ENCODE measurements around the gene DDX18. TPM values are rescaled to one million over a fixed set of nuclear protein-coding genes. Genes with fewer than 3 reads are reported as not detected.
"Not testable (repeated sequence)": the region's sequence is repeated elsewhere in the genome, so short reads cannot be mapped to it uniquely, and the experiment has no call there.

Gene DDX18
- 90.0 TPM for polyA plus RNA-seq (ENCODE audit: insufficient read length)
- long read RNA-seq, donor 1, transcript DDX18-201 (14 exons, 3,796 nt): major isoform, 6 of 57 reads
- long read RNA-seq, donor 1, partial matches to known transcripts: 51 of 57 reads
- long read RNA-seq, donor 1, other reads (novel, unspliced or antisense): 0 of 57 reads
- long read RNA-seq, donor 2, transcript DDX18-201 (14 exons, 3,796 nt): major isoform, 5 of 55 reads
- long read RNA-seq, donor 2, partial matches to known transcripts: 50 of 55 reads
- long read RNA-seq, donor 2, other reads (novel, unspliced or antisense): 0 of 55 reads
- long read RNA-seq, donor 3, partial matches to known transcripts: 55 of 59 reads
- long read RNA-seq, donor 3, other reads (novel, unspliced or antisense): 0 of 59 reads
- long read RNA-seq, donor 4: 0 reads
- long read RNA-seq, donor 5, transcript DDX18-201 (14 exons, 3,796 nt): major isoform, 10 of 61 reads
- long read RNA-seq, donor 5, partial matches to known transcripts: 51 of 61 reads
- long read RNA-seq, donor 5, other reads (novel, unspliced or antisense): 0 of 61 reads
- long read RNA-seq, donor 6, partial matches to known transcripts: 49 of 51 reads
- long read RNA-seq, donor 6, other reads (novel, unspliced or antisense): 0 of 51 reads
- long read RNA-seq, donor 7, transcript DDX18-201 (14 exons, 3,796 nt): major isoform, 6 of 70 reads
- long read RNA-seq, donor 7, partial matches to known transcripts: 64 of 70 reads
- long read RNA-seq, donor 7, other reads (novel, unspliced or antisense): 0 of 70 reads
- long read RNA-seq, donor 8, partial matches to known transcripts: 19 of 22 reads
- long read RNA-seq, donor 8, other reads (novel, unspliced or antisense): 0 of 22 reads

DNA sequence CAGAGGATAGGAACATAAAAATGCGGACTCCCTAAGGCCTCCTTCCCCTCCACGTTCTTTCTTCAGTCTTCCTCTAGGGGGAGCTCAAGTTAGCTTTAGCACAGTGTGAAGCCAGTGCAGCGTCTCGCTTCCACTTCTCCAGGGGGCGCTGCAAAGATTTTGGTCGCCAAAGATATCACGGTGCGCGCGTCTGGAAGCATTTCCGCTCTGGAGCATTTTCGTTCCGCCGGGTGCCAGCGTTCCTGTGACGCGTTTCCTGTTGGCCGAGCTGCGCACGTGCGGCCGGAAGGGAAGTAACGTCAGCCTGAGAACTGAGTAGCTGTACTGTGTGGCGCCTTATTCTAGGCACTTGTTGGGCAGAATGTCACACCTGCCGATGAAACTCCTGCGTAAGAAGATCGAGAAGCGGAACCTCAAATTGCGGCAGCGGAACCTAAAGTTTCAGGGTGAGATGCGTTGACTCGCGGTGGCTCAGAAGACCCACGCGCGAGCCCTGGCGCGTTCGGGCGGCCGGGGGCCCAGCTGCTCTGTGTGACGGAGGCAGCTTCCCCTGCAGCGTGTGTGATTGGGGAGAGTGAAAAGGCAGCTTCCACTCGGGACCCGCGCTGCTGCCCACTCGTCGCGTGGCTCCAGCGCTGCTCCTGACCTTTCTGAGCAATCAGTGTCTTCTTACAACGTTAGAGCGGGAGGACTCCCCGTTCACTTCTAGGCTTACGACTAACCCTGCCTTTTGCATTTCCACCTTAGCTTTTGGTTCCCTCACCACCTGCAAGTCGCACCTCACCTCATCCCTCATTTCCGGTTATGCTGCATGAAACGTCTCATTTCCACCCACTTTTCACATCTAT is at the start of gene DDX18:
Gene DDX18, plus strand, starts transcription at position 275 of the 848 bp plus-strand sequence. Its CDS starts 87 bp downstream, at position 362.
- DNase-seq: peak; percentile 99

- no peak for DNase-seq
Observed at GRCh38 chr2:117770730-117771129, 43.8 kb upstream of the DDX18 start.

- DNase-seq: peak; percentile 54
Observed at GRCh38 chr2:117771969-117772630, 42.4 kb upstream of the DDX18 start.

- no peak for DNase-seq
Observed at GRCh38 chr2:117774716-117775115, 39.8 kb upstream of the DDX18 start.

- no peak for DNase-seq
Observed at GRCh38 chr2:117775703-117776219, 38.7 kb upstream of the DDX18 start.

- DNase-seq: no peak
Observed at GRCh38 chr2:117776888-117777287, 37.6 kb upstream of the DDX18 start.

GRCh38 chr2:117785740-117786139 is 28.8 kb upstream of the DDX18 start:
- DNase-seq: peak; percentile 51

DNA sequence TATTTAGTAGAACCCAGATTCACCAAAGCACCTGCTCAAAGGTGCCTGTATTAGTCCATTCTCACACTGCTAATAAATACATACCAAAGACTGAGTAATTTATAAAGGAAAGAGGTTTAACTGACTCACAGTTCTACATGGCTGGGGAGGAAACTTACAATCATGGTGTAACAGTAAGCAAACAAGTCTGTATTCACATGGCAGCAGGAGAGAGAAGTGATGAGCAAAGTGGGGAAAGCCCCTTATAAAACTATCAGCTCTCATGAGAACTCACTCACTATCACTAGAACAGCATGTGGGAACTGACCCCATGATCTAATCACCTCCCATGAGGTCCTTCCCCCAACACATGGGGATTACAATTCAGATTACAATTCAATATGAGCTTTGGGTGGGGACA is 28.0 kb upstream of the DDX18 start:
- DNase-seq: no peak

DNA sequence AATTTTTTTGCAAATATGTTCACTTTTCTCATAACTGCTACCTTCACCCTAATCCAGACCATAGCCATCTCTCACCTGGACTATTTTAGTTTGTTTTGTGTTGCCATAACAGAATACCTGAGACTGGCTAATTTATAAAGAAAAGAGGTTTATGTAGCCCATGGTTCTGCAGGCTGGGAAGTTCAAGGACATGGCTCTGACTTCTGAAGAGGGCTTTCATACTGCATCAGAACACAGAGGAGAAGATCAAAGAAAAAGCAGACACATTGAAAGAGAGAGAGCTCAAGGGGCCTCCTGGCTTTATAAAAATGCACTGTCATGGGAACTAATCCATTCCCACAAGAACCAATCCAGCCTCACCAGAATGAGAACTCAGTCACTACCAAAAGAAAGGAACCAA is 25.0 kb upstream of the DDX18 start:
- no peak for DNase-seq

DNA sequence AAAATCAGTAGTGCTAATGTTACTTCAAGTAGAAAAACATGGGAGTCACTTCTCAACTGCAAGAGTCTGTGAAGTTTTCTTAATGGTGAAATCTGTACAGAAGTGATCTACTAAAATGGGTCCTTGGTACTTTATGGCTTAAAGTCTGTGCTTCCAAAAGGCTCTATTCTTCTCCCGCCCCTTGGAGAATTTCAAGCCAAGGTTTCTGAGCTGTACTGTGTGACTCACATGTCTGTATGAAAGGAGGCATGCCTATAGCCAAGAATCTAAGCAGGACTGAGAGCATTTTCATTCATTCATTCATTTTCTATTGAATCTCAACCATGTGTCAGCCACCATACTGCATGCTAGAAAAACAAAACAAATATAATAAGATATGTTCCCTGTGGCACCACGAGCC is 19.8 kb upstream of the DDX18 start:
- no peak for DNase-seq

DNA sequence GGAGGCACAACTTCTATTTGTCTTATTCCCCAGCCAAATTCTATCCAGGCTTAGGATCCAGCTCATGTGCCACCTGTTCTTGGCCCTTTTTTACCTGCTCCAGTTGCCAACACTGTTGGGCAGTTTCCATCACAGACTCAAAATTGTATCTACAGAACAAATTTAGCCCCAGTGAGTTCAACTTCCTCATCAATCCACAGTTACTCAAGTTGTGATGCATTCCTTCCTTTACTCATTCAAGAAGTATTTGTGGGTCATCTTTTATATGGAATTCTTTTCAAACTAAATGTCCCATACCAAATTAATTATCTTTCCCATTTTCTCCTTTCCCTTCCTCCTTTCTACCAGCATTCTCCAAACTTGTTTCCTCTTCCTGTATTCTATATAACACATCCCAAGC is 12.7 kb upstream of the DDX18 start:
- no peak for DNase-seq

- DNase-seq: not testable (repeated sequence)
Observed at GRCh38 chr2:117803644-117804325, 10.7 kb upstream of the DDX18 start.

- DNase-seq: no peak
Observed at GRCh38 chr2:117812443-117812842, 2.0 kb upstream of the DDX18 start.

- DNase-seq: no peak
Observed at GRCh38 chr2:117815946-117816345, 1.5 kb downstream of the DDX18 start.

DNA sequence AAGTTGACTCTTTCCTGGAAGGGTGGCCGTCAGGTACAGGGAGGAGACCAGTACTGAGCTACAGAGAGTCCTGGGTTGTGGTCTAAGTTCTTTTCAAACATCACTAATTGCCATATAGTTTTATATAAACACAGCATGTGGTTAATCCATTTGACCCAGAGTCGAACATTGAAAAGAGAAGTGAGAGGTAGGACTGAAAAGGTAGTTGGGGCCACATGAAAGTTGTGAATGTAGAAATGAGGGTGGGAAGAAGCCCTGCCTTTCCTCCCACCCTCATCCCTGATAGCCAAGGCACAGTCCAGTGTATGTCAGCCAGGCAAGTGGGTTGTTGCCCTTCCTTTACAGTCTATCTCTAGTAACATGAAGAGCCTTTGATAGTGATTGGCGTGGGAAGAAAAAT is 4.4 kb downstream of the DDX18 start:
- DNase-seq: no peak

- no peak for DNase-seq
Observed at GRCh38 chr2:117820444-117820843, 6.0 kb downstream of the DDX18 start.

GRCh38 chr2:117825437-117825836 is 10.9 kb downstream of the DDX18 start:
- no peak for DNase-seq

- not testable (repeated sequence) for DNase-seq
Observed at GRCh38 chr2:117827464-117827863, 13.0 kb downstream of the DDX18 start.

GRCh38 chr2:117828870-117829269 is 14.4 kb downstream of the DDX18 start:
- no peak for DNase-seq

DNA sequence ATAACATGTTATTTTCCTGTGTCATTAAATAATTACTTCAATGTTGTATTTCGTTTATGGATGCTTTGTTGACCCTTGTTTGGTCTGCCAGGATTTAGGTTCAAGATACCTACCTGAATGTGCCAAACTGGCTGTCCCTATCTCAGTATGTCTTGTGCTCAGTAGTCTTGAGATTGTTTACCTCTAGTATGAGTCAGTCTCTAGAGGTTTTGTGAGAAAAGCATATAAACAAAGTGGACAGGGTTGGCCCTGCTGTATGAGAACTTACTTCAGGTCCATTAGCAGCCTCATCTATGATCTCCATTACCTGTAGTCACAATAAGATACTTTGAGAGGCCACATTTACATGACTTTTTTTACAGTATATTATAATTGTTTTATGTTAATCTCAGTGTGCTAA is 17.8 kb downstream of the DDX18 start:
- DNase-seq: no peak

All from left kidney (tissue), 8 donors.